Cardiac muscle cell (in vitro differentiated cells and primary cell): ENCODE results near the gene MPP3. TPM values are rescaled to one million over a fixed set of nuclear protein-coding genes. Genes with fewer than 3 reads are reported as not detected.

Experiments used
- DNase-seq, 2 donors: peaks; one replicate each; pipeline versions ENCODE4 v3.0.0 to v3.0.0-alpha.2; 2010 to 2017; ENCODE audit warnings: low read depth in 1 of 2, low spot score in 1 of 2
- H3K27ac ChIP-seq: fragments of 200-600 bp; sonication (generic); 2 replicates; pipeline ENCODE4 v1.5.1; 2016
- H3K27me3 ChIP-seq: fragments of 200-600 bp; sonication (generic); 2 replicates; pipeline ENCODE4 v1.6.0; 2016; ENCODE audit warnings: control low read depth
- H3K36me3 ChIP-seq: fragments of 200-600 bp; sonication (generic); 2 replicates; pipeline ENCODE4 v1.5.1; 2016; ENCODE audit warnings: control low read depth
- H3K4me1 ChIP-seq: fragments of 200-600 bp; sonication (generic); 2 replicates; pipeline ENCODE4 v1.8.1; 2017; ENCODE audit warnings: low read depth, mild to moderate bottlenecking, mixed run types
- H3K4me3 ChIP-seq: fragments of 200-600 bp; sonication (generic); 2 replicates; pipeline ENCODE4 v1.5.1; 2016; ENCODE audit warnings: mild to moderate bottlenecking
- H3K9me3 ChIP-seq: fragments of 200-600 bp; sonication (generic); 2 replicates; pipeline ENCODE4 v1.5.1; 2017; ENCODE audit warnings: low read depth, mild to moderate bottlenecking, control low read depth
- polyA plus RNA-seq: library from polyadenylated mRNA; unstranded; fragments of >200 nt; fragmentation: Nextera tagmentation; extraction: Ambion mirVana; gene quantifications from 2 replicates; pipeline ENCODE4 v1.2.1, GENCODE V29; 2016
- total RNA-seq: library from RNA; depleted of rRNA; stranded (reverse); fragments of >200 nt; gene quantifications from 2 replicates; pipeline ENCODE4 v1.2.3, GENCODE V29; 2016
- TF ChIP-seq, protein P1 (sequence below): IDR thresholded peaks from 2 replicates; pipeline ENCODE4 v1.5.1; 2012; ENCODE audit warnings: low read depth, mild to moderate bottlenecking, low read length

MPP3 gene
- total and polyA plus RNA-seq, 2 experiments from 2014 or later = 5.3 to 7.6 TPM

DNA sequence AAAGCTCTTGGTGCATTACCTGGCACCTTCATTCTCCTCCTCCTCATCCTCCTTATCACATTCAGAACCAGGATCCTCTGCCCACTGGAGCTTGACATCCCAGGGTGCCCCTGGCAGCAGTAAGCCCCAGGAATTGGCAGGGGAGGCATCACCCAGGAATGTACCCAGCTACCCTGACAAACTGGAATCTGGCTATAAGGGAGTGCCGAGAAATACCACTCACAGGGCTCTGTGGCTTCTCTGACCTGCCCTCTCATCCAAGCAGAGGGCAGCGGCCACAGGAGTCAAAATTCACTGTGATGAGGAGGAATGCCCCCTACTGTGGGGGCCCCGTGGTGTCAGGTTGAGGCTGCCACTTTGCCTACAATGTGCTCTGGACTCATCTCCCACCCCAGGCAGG, 19.6 kb downstream of the MPP3 start:
- Histone ChIP-seq H3K36me3 (no peaks in the 10 kb centered on the region), H3K9me3 (no peaks in the 10 kb centered on the region)
- TF ChIP-seq, protein P1, sequence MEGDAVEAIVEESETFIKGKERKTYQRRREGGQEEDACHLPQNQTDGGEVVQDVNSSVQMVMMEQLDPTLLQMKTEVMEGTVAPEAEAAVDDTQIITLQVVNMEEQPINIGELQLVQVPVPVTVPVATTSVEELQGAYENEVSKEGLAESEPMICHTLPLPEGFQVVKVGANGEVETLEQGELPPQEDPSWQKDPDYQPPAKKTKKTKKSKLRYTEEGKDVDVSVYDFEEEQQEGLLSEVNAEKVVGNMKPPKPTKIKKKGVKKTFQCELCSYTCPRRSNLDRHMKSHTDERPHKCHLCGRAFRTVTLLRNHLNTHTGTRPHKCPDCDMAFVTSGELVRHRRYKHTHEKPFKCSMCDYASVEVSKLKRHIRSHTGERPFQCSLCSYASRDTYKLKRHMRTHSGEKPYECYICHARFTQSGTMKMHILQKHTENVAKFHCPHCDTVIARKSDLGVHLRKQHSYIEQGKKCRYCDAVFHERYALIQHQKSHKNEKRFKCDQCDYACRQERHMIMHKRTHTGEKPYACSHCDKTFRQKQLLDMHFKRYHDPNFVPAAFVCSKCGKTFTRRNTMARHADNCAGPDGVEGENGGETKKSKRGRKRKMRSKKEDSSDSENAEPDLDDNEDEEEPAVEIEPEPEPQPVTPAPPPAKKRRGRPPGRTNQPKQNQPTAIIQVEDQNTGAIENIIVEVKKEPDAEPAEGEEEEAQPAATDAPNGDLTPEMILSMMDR = no peak

DNA sequence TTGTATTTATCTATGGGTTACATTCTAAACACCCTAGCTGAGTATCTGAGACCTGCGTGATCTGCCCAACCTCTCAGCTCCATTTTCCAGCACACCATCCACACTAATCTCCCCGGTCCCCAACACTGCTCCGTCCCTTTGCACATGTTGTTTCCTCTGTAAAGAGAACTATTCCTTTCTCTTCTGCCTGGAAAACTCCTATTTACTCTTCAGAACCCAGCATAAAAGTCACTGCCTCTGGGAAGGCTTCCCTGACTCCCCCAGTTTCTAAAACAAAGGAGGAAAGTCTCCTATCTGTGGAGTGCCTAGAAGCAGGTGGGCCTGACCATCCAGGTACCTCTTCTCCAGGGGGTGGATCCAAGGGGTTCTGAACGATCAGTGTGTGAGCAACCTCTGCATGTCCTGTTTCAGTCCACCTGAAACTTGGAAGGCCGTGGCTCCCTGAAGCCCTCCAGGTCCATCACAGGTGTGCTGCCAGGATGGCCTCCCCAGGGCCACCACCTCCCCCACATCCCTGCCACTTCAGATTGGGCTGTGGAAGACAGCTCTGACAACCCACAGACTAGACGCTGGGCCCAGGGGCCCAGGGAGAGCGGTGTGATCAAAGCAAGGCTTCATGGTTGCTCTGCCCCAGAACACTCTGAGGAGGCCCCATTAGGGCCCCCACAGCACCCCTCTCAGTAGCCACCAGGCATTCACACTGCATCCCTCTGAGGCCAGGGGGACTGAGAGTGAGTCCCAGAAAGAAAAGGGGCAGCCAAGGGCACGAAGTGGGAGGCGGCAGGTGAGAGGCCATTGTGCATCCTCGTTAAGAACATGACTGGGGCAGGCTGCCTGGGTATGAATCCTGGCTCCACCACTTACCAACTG, 20.3 kb downstream of the MPP3 start:
- no peaks in the 10 kb centered on the region for H3K9me3 ChIP-seq
- H3K36me3 ChIP-seq = no peaks in the 10 kb centered on the region
- peaks cover 13% of the 10 kb centered on the region for H3K4me1 ChIP-seq
- TF ChIP-seq, protein P1 = no peak
- H3K4me3 ChIP-seq = no peak overlapping the region
- no peak overlapping the region for H3K27ac ChIP-seq
- H3K27me3 ChIP-seq = no peaks in the 10 kb centered on the region
- DNase-seq = no peak

More for the DNA sequence above, 19.6 kb downstream of the MPP3 start:
- DNase-seq = no peak
- no peaks in the 10 kb centered on the region for H3K27me3 ChIP-seq
- H3K4me1 ChIP-seq = peaks cover 16% of the 10 kb centered on the region
- H3K27ac ChIP-seq = no peak overlapping the region
- no peak overlapping the region for H3K4me3 ChIP-seq

DNA sequence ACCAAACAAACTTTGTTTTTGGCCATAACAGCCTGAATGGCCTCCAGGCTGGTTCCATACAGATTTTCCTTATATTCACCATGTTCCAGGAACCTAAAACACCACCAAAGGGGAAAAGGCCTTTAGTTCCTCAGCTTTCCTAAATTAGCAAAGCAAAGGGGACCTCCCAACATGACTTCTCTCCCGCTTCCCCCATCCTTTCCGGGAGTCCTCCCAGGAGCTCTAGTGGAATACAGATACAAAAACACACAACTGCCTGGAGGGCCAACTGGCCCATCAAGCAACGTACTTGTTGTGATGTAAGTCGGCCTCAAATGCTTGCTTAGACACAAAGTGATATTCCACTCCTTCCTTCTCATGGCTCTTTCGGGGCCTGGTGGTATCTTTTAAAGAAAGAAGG, 22.1 kb downstream of the MPP3 start:
- no peaks in the 10 kb centered on the region for H3K27me3 ChIP-seq
- no peak for DNase-seq
- H3K9me3 ChIP-seq = no peaks in the 10 kb centered on the region
- no peaks in the 10 kb centered on the region for H3K4me1 ChIP-seq
- no peaks in the 10 kb centered on the region for H3K36me3 ChIP-seq
- no peak overlapping the region for H3K4me3 ChIP-seq
- H3K27ac ChIP-seq = no peak overlapping the region
- TF ChIP-seq, protein P1 = no peak

DNA sequence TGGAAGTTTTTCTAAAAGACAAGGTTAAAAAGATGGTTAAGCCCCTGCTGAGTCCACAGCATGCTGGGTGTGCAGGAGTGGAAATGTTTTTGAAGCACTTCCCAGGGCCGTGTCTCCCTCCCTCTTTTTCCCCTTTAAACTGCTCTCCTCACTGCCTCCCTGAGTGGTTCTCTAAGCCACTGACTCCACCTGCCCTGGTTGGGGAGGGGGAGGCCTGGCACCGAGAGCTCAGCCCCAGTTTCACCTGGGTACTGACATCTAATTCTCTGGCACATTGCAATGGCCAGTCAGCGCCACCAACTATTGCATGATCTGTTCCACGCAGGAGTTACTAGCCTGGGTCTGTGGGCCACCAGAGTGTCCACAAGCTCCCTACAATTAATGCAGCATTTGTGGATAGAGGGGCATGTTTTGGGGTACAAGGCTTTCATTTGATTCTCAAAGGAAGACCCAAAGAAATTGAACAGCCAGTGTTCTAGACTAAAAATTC, 22.7 kb downstream of the MPP3 start:
- no peaks in the 10 kb centered on the region for H3K4me1 ChIP-seq
- no peaks in the 10 kb centered on the region for H3K27me3 ChIP-seq
- TF ChIP-seq, protein P1 = no peak
- H3K9me3 ChIP-seq = no peaks in the 10 kb centered on the region
- H3K36me3 ChIP-seq = no peaks in the 10 kb centered on the region
- H3K4me3 ChIP-seq = no peak overlapping the region
- no peak overlapping the region for H3K27ac ChIP-seq
- DNase-seq = no peak

DNA sequence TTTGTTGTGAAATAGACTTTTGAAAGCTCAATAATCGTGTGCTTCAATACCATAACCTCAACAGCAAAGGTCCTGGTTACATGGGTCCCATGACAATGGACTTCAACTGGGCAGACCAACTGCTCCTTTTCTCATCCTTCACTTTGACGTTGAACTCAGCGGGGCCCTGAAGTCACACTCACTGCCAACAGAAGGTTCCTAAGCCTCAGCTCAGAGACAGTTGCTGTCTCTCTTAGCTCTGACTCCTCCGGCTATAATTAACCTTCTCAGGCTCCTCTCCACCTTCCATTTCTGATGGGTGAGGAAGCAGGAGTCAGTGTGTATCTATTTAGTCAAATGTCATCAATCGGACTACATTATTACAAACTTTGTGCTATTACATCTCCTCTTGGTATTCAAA, 23.8 kb downstream of the MPP3 start:
- H3K27ac ChIP-seq = no peak overlapping the region
- no peaks in the 10 kb centered on the region for H3K4me1 ChIP-seq
- DNase-seq = no peak
- no peak overlapping the region for H3K4me3 ChIP-seq
- no peaks in the 10 kb centered on the region for H3K27me3 ChIP-seq
- no peaks in the 10 kb centered on the region for H3K9me3 ChIP-seq
- H3K36me3 ChIP-seq = no peaks in the 10 kb centered on the region
- TF ChIP-seq, protein P1 = no peak
